Measurements from ENCODE around the gene FANCE. TPM values are rescaled to one million over a fixed set of nuclear protein-coding genes. Genes with fewer than 3 reads are reported as not detected.

Gene FANCE
- total and polyA plus RNA-seq, 2 donors (not counting 1 experiment from before 2014, with no cell fraction given) = 9.2 to 12.8 TPM

GRCh38 chr6:35413911-35414310 is 38.2 kb upstream of the FANCE start:
- H3K36me3 ChIP-seq (replicated peaks in 1 of 2; ENCODE audit: control extremely low read depth in 1 of 2, control insufficient read depth in 1 of 2, extremely low read depth in 1 of 2, insufficient read depth in 2 of 2, low read length in 1 of 2) = peaks cover 6 to 58% of the 10 kb centered on the region in 2 experiments

More at GRCh38 chr6:35413911-35414310, 38.2 kb upstream of the FANCE start:
- DNase-seq (no peak), ATAC-seq (ENCODE audit: low read depth) (no peak)
- Histone ChIP-seq H3K4me2 (replicated peaks; ENCODE audit: low read depth, low read length, poor library complexity, severe bottlenecking) (no peak overlapping the region), H3K4me1 (ENCODE audit: control insufficient read depth in 2 of 2, insufficient read depth in 2 of 2, low read length in 2 of 2) (peaks cover 11 to 16% of the 10 kb centered on the region in 2 donors), H3K79me2 (ENCODE audit: control insufficient read depth, insufficient read depth, low read length) (no peaks in the 10 kb centered on the region), H3K4me3 (ENCODE audit: control extremely low read depth in 1 of 5, extremely low read depth in 1 of 5, insufficient read depth in 1 of 5, low read depth in 2 of 5, low read length in 4 of 5) (no peak overlapping the region), H3K9ac (ENCODE audit: low read length) (no peak overlapping the region), H3K27me3 (replicated peaks in 1 of 4; ENCODE audit: control extremely low read depth in 1 of 4, control insufficient read depth in 3 of 4, insufficient read depth in 4 of 4, low read length in 3 of 4) (no peaks in the 10 kb centered on the region), H3K27ac (ENCODE audit: low read length in 2 of 2) (no peak overlapping the region), H2AFZ (ENCODE audit: insufficient read depth, low read depth, low read length, poor library complexity, severe bottlenecking) (no peak overlapping the region), H4K20me1 (ENCODE audit: control insufficient read depth, insufficient read depth, low read length, poor library complexity, severe bottlenecking) (peaks cover 17% of the 10 kb centered on the region), H3K9me3 (ENCODE audit: control extremely low read depth in 1 of 3, control insufficient read depth in 2 of 3, insufficient read depth in 1 of 3, low read length in 2 of 3) (no peaks in the 10 kb centered on the region)
- ChIA-PET CTCF (no interaction called here), POLR2A (no interaction called here)
- Mint-ChIP-seq H3K4me1 (peaks cover 30% of the 10 kb centered on the region), H3K9me3 (ENCODE audit: insufficient read depth) (no peaks in the 10 kb centered on the region), H3K27ac (no peak overlapping the region), H3K27me3 (no peaks in the 10 kb centered on the region), H3K4me3 (no peak overlapping the region)
- no peak for TF ChIP-seq EZH2 (IDR thresholded peaks at IDR 0.05; ENCODE audit: borderline replicate concordance, insufficient read depth, low read depth, low read length, poor library complexity, severe bottlenecking)
- no peak for TF ChIP-seq CTCF (IDR thresholded peaks at IDR 0.05)
- intact Hi-C loops (cut with micrococcal nuclease) = no loop called here
- 98% methylated on average over 5 of the region's 6 CpGs for WGBS (ENCODE audit: insufficient coverage)

Data from B cell (primary cell).